Keratinocyte (primary cell): ENCODE measurements around the gene OR6B2. TPM values are rescaled to one million over a fixed set of nuclear protein-coding genes. Genes with fewer than 3 reads are reported as not detected.

Source experiments
- DNase-seq: peaks from one replicate; pipeline ENCODE4 v3.0.0-alpha.2; 2011; ENCODE audit warnings: low read depth, missing footprints, low spot score
- FAIRE-seq: peaks from 2 replicates; lab custom pipeline; 2011; peaks lifted over from hg19 to GRCh38; lab: Jason Lieb, UNC
- H2AFZ ChIP-seq: 2 replicates; pipeline ENCODE4 v1.6.0; 2012; ENCODE audit warnings: low read length, control low read depth, inconsistent platforms; ENCODE audit not compliant: control insufficient read depth
- H3K27ac ChIP-seq: 2 replicates; pipeline ENCODE4 v1.5.1; 2011; ENCODE audit warnings: low read length; ENCODE audit not compliant: control insufficient read depth, insufficient read depth
- H3K27me3 ChIP-seq: 3 replicates; pipeline ENCODE4 v1.6.0; 2011; ENCODE audit warnings: low read length; ENCODE audit not compliant: control insufficient read depth, insufficient read depth; ENCODE audit errors: extremely low read depth
- H3K36me3 ChIP-seq, 2 experiments: 2 replicates in 1 of 2; 3 replicates in 1 of 2; pipeline ENCODE4 v1.5.1; 2011; ENCODE audit warnings: low read length in 2 of 2, mild to moderate bottlenecking in 1 of 2; ENCODE audit not compliant: control insufficient read depth in 2 of 2, insufficient read depth in 2 of 2; ENCODE audit errors: extremely low read depth in 1 of 2
- H3K4me1 ChIP-seq: 3 replicates; pipeline ENCODE4 v1.5.1; 2011; ENCODE audit warnings: low read length; ENCODE audit not compliant: control insufficient read depth, insufficient read depth; ENCODE audit errors: extremely low read depth
- H3K4me2 ChIP-seq: 3 replicates; pipeline ENCODE4 v1.6.0; 2011; ENCODE audit warnings: low read depth, low read length; ENCODE audit not compliant: control insufficient read depth, insufficient read depth; ENCODE audit errors: extremely low read depth
- H3K4me3 ChIP-seq, 3 experiments: fragments of 200-600 bp in 1 of 3; sonication (generic) in 1 of 3; 2 replicates in 2 of 3; 3 replicates in 1 of 3; pipeline ENCODE4 v1.5.1; 2011 to 2016; ENCODE audit warnings: low read length in 3 of 3, mild to moderate bottlenecking in 3 of 3, control low read depth in 2 of 3, inconsistent platforms in 1 of 3, low read depth in 1 of 3, mixed read lengths in 1 of 3, mixed run types in 1 of 3, moderate library complexity in 1 of 3; ENCODE audit not compliant: control insufficient read depth in 2 of 3, insufficient read depth in 2 of 3; ENCODE audit errors: extremely low read depth in 1 of 3
- H3K79me2 ChIP-seq: 2 replicates; pipeline ENCODE4 v1.6.0; 2012; ENCODE audit warnings: low read length; ENCODE audit not compliant: control insufficient read depth, insufficient read depth
- H3K9ac ChIP-seq: 3 replicates; pipeline ENCODE4 v1.6.0; 2011; ENCODE audit warnings: low read length; ENCODE audit not compliant: control insufficient read depth, insufficient read depth; ENCODE audit errors: extremely low read depth
- H3K9me1 ChIP-seq: 3 replicates; pipeline ENCODE4 v1.6.0; 2011; ENCODE audit warnings: low read length; ENCODE audit not compliant: control insufficient read depth, insufficient read depth; ENCODE audit errors: extremely low read depth
- H3K9me3 ChIP-seq: 2 replicates; pipeline ENCODE4 v1.5.1; 2012; ENCODE audit warnings: low read depth, low read length; ENCODE audit not compliant: control insufficient read depth
- H4K20me1 ChIP-seq: 3 replicates; pipeline ENCODE4 v1.6.0; 2011; ENCODE audit warnings: low read length; ENCODE audit not compliant: control insufficient read depth, insufficient read depth; ENCODE audit errors: extremely low read depth
- EZH2 ChIP-seq: IDR thresholded peaks from one replicate; pipeline ENCODE4 v1.6.1; 2012; ENCODE audit warnings: inconsistent platforms, mild to moderate bottlenecking, low read length, moderate library complexity
- dilution Hi-C: fragments of 300-500 bp; cut with MboI; formaldehyde crosslinking; loops from one replicate; pipeline ENCODE4 v1.7.0; 2020; ENCODE audit warnings: low sequenced_read_pairs; ENCODE audit not compliant: extremely low pct_ligation_motif_present
- polyA minus RNA-seq, 3 experiments: library from RNA; depleted of rRNA, polyadenylated mRNA; stranded (reverse); fragments of >200 nt; gene quantifications; 1 replicate in 1 of 3; 2 replicates in 1 of 3; 3 replicates in 1 of 3; pipeline ENCODE4 v1.2.3, GENCODE V29; 2011
- polyA plus RNA-seq, 5 experiments: library from polyadenylated mRNA; depleted of rRNA in 3 of 5; stranded (reverse) in 3 of 5; stranded (forward) in 1 of 5; unstranded in 1 of 5; fragments of >200 nt; gene quantifications; 1 replicate in 1 of 5; 2 replicates in 3 of 5; 3 replicates in 1 of 5; pipeline versions ENCODE4 v1.2.1 to v1.2.3, GENCODE V29; 2011 to 2012; ENCODE audit warnings: missing spikeins in 2 of 5, low read depth in 1 of 5, low replicate concordance in 1 of 5
- TF ChIP-seq, protein P1 (sequence below), 3 experiments: IDR thresholded peaks in 1 of 3; conservative IDR thresholded peaks in 1 of 3; optimal IDR thresholded peaks in 1 of 3; 2 replicates in 2 of 3; 3 replicates in 1 of 3; pipeline versions ENCODE3 to v1.5.1; 2011; ENCODE audit warnings: low read length in 3 of 3, mild to moderate bottlenecking in 3 of 3, moderate library complexity in 2 of 3, control low read depth in 1 of 3, inconsistent platforms in 1 of 3; ENCODE audit not compliant: insufficient read depth in 2 of 3; ENCODE audit errors: extremely low read depth in 1 of 3

Gene OR6B2
- polyA plus RNA-seq (not detected in 3 replicates), polyA minus RNA-seq (not detected in 3 replicates)
- polyA plus RNA-seq (2011; ENCODE audit: low read depth), result not detected
- not detected in 2 replicates for polyA plus RNA-seq (2011; cell fraction: cytosol; rRNA removed)
- not detected in 2 replicates for polyA plus RNA-seq (2011; cell fraction: nucleus; rRNA removed)
- not detected in 2 replicates for polyA plus RNA-seq (2012; ENCODE audit: low replicate concordance)
- not detected for polyA minus RNA-seq (2011; cell fraction: cytosol; rRNA and poly(A)+ RNA removed)
- not detected in 2 replicates for polyA minus RNA-seq (2011; cell fraction: nucleus; rRNA and poly(A)+ RNA removed)

- Histone ChIP-seq H3K4me3 (no peak within 1 kb of the TSS), H4K20me1 (no peaks in the 10 kb centered on the region), H3K79me2 (no peaks in the 10 kb centered on the region), H3K4me1 (no peaks in the 10 kb centered on the region), H3K9ac (no peak within 1 kb of the TSS), H2AFZ (no peak within 1 kb of the TSS), H3K4me2 (no peak within 1 kb of the TSS), H3K9me3 (no peaks in the 10 kb centered on the region), H3K9me1 (no peaks in the 10 kb centered on the region), H3K27ac (no peak within 1 kb of the TSS), H3K27me3 (peaks cover 16% of the 10 kb centered on the region), H3K36me3 (no peaks in the 10 kb centered on the region)
- no peak for DNase-seq
- FAIRE-seq, result no peak
- dilution Hi-C loops, result no loop called here
- TF ChIP-seq, protein P1, sequence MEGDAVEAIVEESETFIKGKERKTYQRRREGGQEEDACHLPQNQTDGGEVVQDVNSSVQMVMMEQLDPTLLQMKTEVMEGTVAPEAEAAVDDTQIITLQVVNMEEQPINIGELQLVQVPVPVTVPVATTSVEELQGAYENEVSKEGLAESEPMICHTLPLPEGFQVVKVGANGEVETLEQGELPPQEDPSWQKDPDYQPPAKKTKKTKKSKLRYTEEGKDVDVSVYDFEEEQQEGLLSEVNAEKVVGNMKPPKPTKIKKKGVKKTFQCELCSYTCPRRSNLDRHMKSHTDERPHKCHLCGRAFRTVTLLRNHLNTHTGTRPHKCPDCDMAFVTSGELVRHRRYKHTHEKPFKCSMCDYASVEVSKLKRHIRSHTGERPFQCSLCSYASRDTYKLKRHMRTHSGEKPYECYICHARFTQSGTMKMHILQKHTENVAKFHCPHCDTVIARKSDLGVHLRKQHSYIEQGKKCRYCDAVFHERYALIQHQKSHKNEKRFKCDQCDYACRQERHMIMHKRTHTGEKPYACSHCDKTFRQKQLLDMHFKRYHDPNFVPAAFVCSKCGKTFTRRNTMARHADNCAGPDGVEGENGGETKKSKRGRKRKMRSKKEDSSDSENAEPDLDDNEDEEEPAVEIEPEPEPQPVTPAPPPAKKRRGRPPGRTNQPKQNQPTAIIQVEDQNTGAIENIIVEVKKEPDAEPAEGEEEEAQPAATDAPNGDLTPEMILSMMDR (optimal IDR thresholded peaks at IDR 0.05 in 1 of 3, IDR thresholded peaks at IDR 0.05 in 1 of 3, conservative IDR thresholded peaks at IDR 0.05 in 1 of 3; ENCODE audit: extremely low read depth in 1 of 3, insufficient read depth in 2 of 3, low read length in 3 of 3), result no peak
- no peak for TF ChIP-seq EZH2
These were observed at the start of gene OR6B2 for GRCh38 chr2:240030379-240031094. OR6B2 (minus strand) TSS chr2:240030429; CDS start chr2:240030429, 0 bp downstream.

- H3K27me3 ChIP-seq, result peaks cover 4% of the 10 kb centered on the region
These were observed 48.4 kb upstream of the OR6B2 start for GRCh38 chr2:240078631-240079030.

More at GRCh38 chr2:240078631-240079030, 48.4 kb upstream of the OR6B2 start:
- FAIRE-seq (no peak), DNase-seq (no peak)
- no peaks in the 10 kb centered on the region for H3K36me3 ChIP-seq
- no peak overlapping the region for H3K4me2 ChIP-seq
- dilution Hi-C loops, result no loop called here
- no peak overlapping the region for H3K27ac ChIP-seq
- no peak for TF ChIP-seq EZH2
- TF ChIP-seq, protein P1 (optimal IDR thresholded peaks at IDR 0.05 in 1 of 3, IDR thresholded peaks at IDR 0.05 in 1 of 3, conservative IDR thresholded peaks at IDR 0.05 in 1 of 3; ENCODE audit: extremely low read depth in 1 of 3, insufficient read depth in 2 of 3, low read length in 3 of 3), result no peak
- H2AFZ ChIP-seq, result no peak overlapping the region
- H3K79me2 ChIP-seq, result no peaks in the 10 kb centered on the region
- H4K20me1 ChIP-seq, result no peaks in the 10 kb centered on the region
- H3K4me3 ChIP-seq, result no peak overlapping the region
- no peaks in the 10 kb centered on the region for H3K9me1 ChIP-seq
- H3K9ac ChIP-seq, result no peak overlapping the region
- H3K9me3 ChIP-seq, result peaks cover 3% of the 10 kb centered on the region
- H3K4me1 ChIP-seq, result no peaks in the 10 kb centered on the region
